GM23338 (cell line): ENCODE measurements around the gene KAT2B. TPM values are rescaled to one million over a fixed set of nuclear protein-coding genes. Genes with fewer than 3 reads are reported as not detected.

ENCODE experiments used
- ATAC-seq: fragments of 200-7000 bp; cut with Tn5 transposase; 3 replicates; pipeline ENCODE4 v1.9.1; 2020
- DNase-seq: peaks from one replicate; pipeline ENCODE4 v3.0.0-alpha.2; 2015; ENCODE audit warnings: low spot score
- H2AFZ ChIP-seq: fragments of 200-600 bp; sonication (generic); 2 replicates; pipeline ENCODE4 v1.8.0; 2016; ENCODE audit warnings: antibody characterized with exemption, mild to moderate bottlenecking, moderate library complexity
- H3F3A ChIP-seq: fragments of 200-600 bp; sonication (generic); replicated peaks from 2 replicates; pipeline ENCODE4 v1.8.0; 2017; ENCODE audit warnings: antibody characterized with exemption, mixed run types, low read depth
- H3K27ac ChIP-seq: fragments of 200-600 bp; sonication (generic); 2 replicates; pipeline ENCODE4 v1.6.1; 2016; ENCODE audit warnings: low read depth
- H3K27me3 ChIP-seq: fragments of 200-600 bp; sonication (generic); 2 replicates; pipeline ENCODE4 v1.8.0; 2016; ENCODE audit warnings: mild to moderate bottlenecking, mixed run types, moderate library complexity; ENCODE audit not compliant: insufficient read depth
- H3K36me3 ChIP-seq: fragments of 200-600 bp; sonication (generic); 2 replicates; pipeline ENCODE4 v1.8.0; 2016; ENCODE audit warnings: mild to moderate bottlenecking; ENCODE audit not compliant: insufficient read depth
- H3K4me1 ChIP-seq: fragments of 200-600 bp; sonication (generic); 2 replicates; pipeline ENCODE4 v1.8.0; 2016; ENCODE audit warnings: mild to moderate bottlenecking, moderate library complexity; ENCODE audit not compliant: insufficient read depth
- H3K4me2 ChIP-seq: fragments of 200-600 bp; sonication (generic); 2 replicates; pipeline ENCODE4 v1.7.1; 2017; ENCODE audit warnings: mixed run types
- H3K4me3 ChIP-seq: fragments of 200-600 bp; sonication (generic); 2 replicates; pipeline ENCODE4 v1.6.1; 2016; ENCODE audit warnings: mixed run types
- H3K79me2 ChIP-seq: fragments of 200-600 bp; sonication (generic); replicated peaks from 2 replicates; pipeline ENCODE4 v1.8.0; 2017; ENCODE audit warnings: mild to moderate bottlenecking; ENCODE audit not compliant: insufficient read depth
- H3K9me2 ChIP-seq: fragments of 200-600 bp; sonication (generic); 2 replicates; pipeline ENCODE4 v1.8.0; 2017; ENCODE audit not compliant: insufficient read depth
- H4K20me1 ChIP-seq: fragments of 200-600 bp; sonication (generic); replicated peaks from 2 replicates; pipeline ENCODE4 v1.8.0; 2017; ENCODE audit warnings: mild to moderate bottlenecking; ENCODE audit not compliant: insufficient read depth
- H3K27ac Mint-ChIP-seq: 2 replicates; pipeline ENCODE4 v1.8.0; 2020; ENCODE audit warnings: inconsistent platforms, mild to moderate bottlenecking, moderate library complexity, mixed read lengths
- H3K27me3 Mint-ChIP-seq: 3 replicates; pipeline ENCODE4 v1.8.0; 2022; ENCODE audit warnings: low read depth, mild to moderate bottlenecking, moderate library complexity, mixed read lengths, inconsistent platforms; ENCODE audit not compliant: insufficient read depth, poor library complexity
- H3K36me3 Mint-ChIP-seq: 3 replicates; pipeline ENCODE4 v1.8.0; 2021; ENCODE audit warnings: low read depth, mild to moderate bottlenecking, inconsistent platforms, moderate library complexity, mixed read lengths
- H3K4me1 Mint-ChIP-seq: 3 replicates; pipeline ENCODE4 v1.8.0; 2020; ENCODE audit warnings: mild to moderate bottlenecking, inconsistent platforms, mixed read lengths
- H3K4me3 Mint-ChIP-seq: 3 replicates; pipeline ENCODE4 v1.8.0; 2021; ENCODE audit warnings: moderate library complexity, mild to moderate bottlenecking, inconsistent platforms, mixed read lengths
- H3K9me3 Mint-ChIP-seq: 3 replicates; pipeline ENCODE4 v1.8.0; 2020; ENCODE audit warnings: moderate library complexity, mild to moderate bottlenecking, inconsistent platforms, mixed read lengths
- CTCF ChIP-seq, 2 experiments: fragments of 200-600 bp in 1 of 2; sonication (generic) in 1 of 2; conservative IDR thresholded peaks; 2 replicates each; pipeline versions ENCODE4 v1.5.1 to v1.6.1; 2016 to 2017; ENCODE audit warnings: antibody characterized with exemption in 2 of 2, low read depth in 2 of 2, mild to moderate bottlenecking in 2 of 2, moderate library complexity in 1 of 2
- ETS1 ChIP-seq: IDR thresholded peaks from 2 replicates; pipeline ENCODE4 v1.6.1; 2016; ENCODE audit warnings: antibody characterized with exemption
- EZH2 ChIP-seq: fragments of 200-600 bp; sonication (generic); IDR thresholded peaks from one replicate; pipeline ENCODE4 v1.8.0; 2017; ENCODE audit warnings: antibody characterized with exemption, mild to moderate bottlenecking, low read depth; ENCODE audit not compliant: unreplicated experiment
- JUNB ChIP-seq: IDR thresholded peaks from one replicate; pipeline ENCODE4 v1.6.1; 2016; ENCODE audit warnings: antibody characterized with exemption; ENCODE audit not compliant: unreplicated experiment
- POLR2AphosphoS5 ChIP-seq: IDR thresholded peaks from 2 replicates; pipeline ENCODE4 v1.6.1; 2016; ENCODE audit warnings: antibody characterized with exemption, low read depth
- REST ChIP-seq: IDR thresholded peaks from one replicate; pipeline ENCODE4 v1.6.1; 2018; ENCODE audit warnings: antibody characterized with exemption; ENCODE audit not compliant: unreplicated experiment
- ZNF331 ChIP-seq: fragments of 250-450 bp; sonication (Bioruptor Pico); IDR thresholded peaks from 2 replicates; pipeline ENCODE4 v1.5.0; 2020; ENCODE audit warnings: low read depth, mild to moderate bottlenecking, moderate library complexity
- ZNF462 ChIP-seq: fragments of 250-450 bp; sonication (Bioruptor Pico); IDR thresholded peaks from 2 replicates; pipeline ENCODE4 v1.5.0; 2020; ENCODE audit warnings: mild to moderate bottlenecking, moderate library complexity
- polyA plus RNA-seq: library from polyadenylated mRNA; unstranded; fragments of >200 nt; fragmentation: Nextera tagmentation; extraction: Ambion mirVana; gene quantifications from 2 replicates; pipeline ENCODE4 v1.2.1, GENCODE V29; 2016
- total RNA-seq: library from RNA; depleted of rRNA; stranded (reverse); fragments of >200 nt; shearing (Covaris generic); gene quantifications from 2 replicates; pipeline ENCODE4 v1.2.3, GENCODE V29; 2014

KAT2B gene
- total and polyA plus RNA-seq, 2 experiments from 2014 or later = 1.3 to 4.4 TPM

GRCh38 chr3:20194793-20195460 is 154.7 kb downstream of the KAT2B start:
- Histone ChIP-seq H3F3A (no peaks in the 10 kb centered on the region), H3K4me2 (no peak overlapping the region), H3K9me2 (no peaks in the 10 kb centered on the region), H3K27ac (no peak overlapping the region), H2AFZ (no peak overlapping the region), H3K4me3 (no peak overlapping the region), H3K27me3 (no peaks in the 10 kb centered on the region), H3K4me1 (no peaks in the 10 kb centered on the region), H3K79me2 (no peaks in the 10 kb centered on the region), H4K20me1 (no peaks in the 10 kb centered on the region), H3K36me3 (no peaks in the 10 kb centered on the region)
- Mint-ChIP-seq H3K36me3 (no peaks in the 10 kb centered on the region), H3K27me3 (peaks cover 3% of the 10 kb centered on the region), H3K9me3 (no peaks in the 10 kb centered on the region; the same call in 2 of the 3 replicates), H3K27ac (no peak overlapping the region), H3K4me1 (peaks cover 3% of the 10 kb centered on the region; the same call in 1 of the 3 replicates), H3K4me3 (no peak overlapping the region)
- ATAC-seq (no peak), DNase-seq (no peak)
- TF ChIP-seq ETS1 (no peak), REST (no peak), CTCF (conservative IDR thresholded peaks at IDR 0.05; ENCODE audit: low read depth in 2 of 2) (no peak), ZNF462 (no peak), EZH2 (no peak), ZNF331 (CRISPR knock-in tag) (no peak), JUNB (no peak), POLR2AphosphoS5 (no peak)
